ENCODE measurements around the gene LYL1. TPM values are rescaled to one million over a fixed set of nuclear protein-coding genes. Genes with fewer than 3 reads are reported as not detected.

LYL1 gene
- total and polyA plus RNA-seq, 9 of the 15 experiments (the other 6 are each of a cell fraction or from before 2014, with no cell fraction given) = 1.3 to 266 (median 34.0) TPM

DNA sequence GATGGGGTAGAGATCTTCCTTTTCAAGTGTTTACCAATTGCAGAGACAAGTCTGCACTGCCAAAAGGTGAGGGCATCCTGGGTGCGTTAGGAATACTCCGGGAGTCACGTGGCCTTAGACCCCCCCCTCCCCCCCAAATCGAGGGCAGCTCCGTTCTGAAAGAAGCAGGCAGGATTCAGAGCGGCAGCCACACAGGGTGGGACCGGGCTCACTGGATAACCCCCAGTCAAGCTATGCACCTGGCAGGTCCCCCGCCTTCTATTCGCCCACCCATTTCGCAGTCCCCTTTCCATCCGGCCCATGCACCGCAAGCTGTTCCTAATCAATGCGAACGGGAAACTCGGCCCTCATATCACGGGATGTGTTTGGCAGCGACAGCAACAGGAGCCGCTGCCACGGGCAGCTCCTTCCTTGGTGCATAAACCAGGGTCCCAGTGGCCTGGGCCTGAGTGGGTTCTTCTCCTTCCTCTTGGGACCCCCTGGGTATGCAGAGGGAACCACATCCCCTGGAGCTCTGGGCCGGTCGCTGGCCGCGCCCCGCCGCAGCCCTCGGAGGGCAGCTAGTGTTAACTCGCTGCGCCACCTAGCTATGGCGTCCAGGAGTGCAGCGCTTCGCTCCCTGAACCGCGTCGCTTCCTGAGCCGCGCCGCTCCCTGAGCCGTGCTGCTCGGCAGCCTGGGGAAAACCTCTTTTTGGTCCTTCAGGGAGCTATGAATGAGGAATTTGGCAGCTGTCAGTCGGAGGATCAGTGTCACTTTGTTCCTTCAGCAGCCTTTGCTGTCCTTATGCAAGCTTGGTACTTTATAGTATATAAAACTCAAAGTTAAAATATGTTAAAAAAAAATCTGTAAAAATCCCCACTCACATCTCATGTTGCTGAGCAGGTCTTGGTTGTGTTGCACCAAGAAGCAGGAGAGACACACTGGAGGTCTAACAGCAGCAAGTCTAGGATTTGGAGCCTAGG lies 41.4 kb downstream of the LYL1 start (continued):
- TF ChIP-seq, protein P1, sequence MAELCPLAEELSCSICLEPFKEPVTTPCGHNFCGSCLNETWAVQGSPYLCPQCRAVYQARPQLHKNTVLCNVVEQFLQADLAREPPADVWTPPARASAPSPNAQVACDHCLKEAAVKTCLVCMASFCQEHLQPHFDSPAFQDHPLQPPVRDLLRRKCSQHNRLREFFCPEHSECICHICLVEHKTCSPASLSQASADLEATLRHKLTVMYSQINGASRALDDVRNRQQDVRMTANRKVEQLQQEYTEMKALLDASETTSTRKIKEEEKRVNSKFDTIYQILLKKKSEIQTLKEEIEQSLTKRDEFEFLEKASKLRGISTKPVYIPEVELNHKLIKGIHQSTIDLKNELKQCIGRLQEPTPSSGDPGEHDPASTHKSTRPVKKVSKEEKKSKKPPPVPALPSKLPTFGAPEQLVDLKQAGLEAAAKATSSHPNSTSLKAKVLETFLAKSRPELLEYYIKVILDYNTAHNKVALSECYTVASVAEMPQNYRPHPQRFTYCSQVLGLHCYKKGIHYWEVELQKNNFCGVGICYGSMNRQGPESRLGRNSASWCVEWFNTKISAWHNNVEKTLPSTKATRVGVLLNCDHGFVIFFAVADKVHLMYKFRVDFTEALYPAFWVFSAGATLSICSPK (IDR thresholded peaks at IDR 0.05; ENCODE audit: borderline replicate concordance) = 0 out of 2 replicates have a peak, but pooled peaks have one; percentile 37
- TF ChIP-seq BCOR (IDR thresholded peaks at IDR 0.05) = 0 out of 2 replicates have a peak, but pooled peaks have one; percentile 25
- peak in 1 of 2 experiments; percentile 19; a peak in 1 of 4 replicates for TF ChIP-seq NONO (IDR thresholded peaks at IDR 0.05; ENCODE audit: low read depth in 2 of 2, low read length in 1 of 2)
- peak; percentile 88 to 91 for TF ChIP-seq RAD21 (CRISPR knock-in tag; conservative IDR thresholded peaks at IDR 0.05 in 1 of 2, IDR thresholded peaks at IDR 0.05 in 1 of 2)
- TF ChIP-seq BHLHE40 (IDR thresholded peaks at IDR 0.05; ENCODE audit: low read length) = peak; percentile 10; the same call in 1 of the 2 replicates
- peak; percentile 56; the same call in 1 of the 2 replicates for TF ChIP-seq RAD51 (IDR thresholded peaks at IDR 0.05; ENCODE audit: borderline replicate concordance, low read depth)
- 0 out of 2 replicates have a peak, but pooled peaks have one; percentile 25 for TF ChIP-seq HDAC2 (IDR thresholded peaks at IDR 0.05)
- TF ChIP-seq SIN3B (IDR thresholded peaks at IDR 0.05; ENCODE audit: low read depth) = 0 out of 2 replicates have a peak, but pooled peaks have one; percentile 44
- TF ChIP-seq, protein P2, sequence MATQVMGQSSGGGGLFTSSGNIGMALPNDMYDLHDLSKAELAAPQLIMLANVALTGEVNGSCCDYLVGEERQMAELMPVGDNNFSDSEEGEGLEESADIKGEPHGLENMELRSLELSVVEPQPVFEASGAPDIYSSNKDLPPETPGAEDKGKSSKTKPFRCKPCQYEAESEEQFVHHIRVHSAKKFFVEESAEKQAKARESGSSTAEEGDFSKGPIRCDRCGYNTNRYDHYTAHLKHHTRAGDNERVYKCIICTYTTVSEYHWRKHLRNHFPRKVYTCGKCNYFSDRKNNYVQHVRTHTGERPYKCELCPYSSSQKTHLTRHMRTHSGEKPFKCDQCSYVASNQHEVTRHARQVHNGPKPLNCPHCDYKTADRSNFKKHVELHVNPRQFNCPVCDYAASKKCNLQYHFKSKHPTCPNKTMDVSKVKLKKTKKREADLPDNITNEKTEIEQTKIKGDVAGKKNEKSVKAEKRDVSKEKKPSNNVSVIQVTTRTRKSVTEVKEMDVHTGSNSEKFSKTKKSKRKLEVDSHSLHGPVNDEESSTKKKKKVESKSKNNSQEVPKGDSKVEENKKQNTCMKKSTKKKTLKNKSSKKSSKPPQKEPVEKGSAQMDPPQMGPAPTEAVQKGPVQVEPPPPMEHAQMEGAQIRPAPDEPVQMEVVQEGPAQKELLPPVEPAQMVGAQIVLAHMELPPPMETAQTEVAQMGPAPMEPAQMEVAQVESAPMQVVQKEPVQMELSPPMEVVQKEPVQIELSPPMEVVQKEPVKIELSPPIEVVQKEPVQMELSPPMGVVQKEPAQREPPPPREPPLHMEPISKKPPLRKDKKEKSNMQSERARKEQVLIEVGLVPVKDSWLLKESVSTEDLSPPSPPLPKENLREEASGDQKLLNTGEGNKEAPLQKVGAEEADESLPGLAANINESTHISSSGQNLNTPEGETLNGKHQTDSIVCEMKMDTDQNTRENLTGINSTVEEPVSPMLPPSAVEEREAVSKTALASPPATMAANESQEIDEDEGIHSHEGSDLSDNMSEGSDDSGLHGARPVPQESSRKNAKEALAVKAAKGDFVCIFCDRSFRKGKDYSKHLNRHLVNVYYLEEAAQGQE (IDR thresholded peaks at IDR 0.05; ENCODE audit: borderline replicate concordance) = peak; percentile 81
- TF ChIP-seq, protein P2 (CRISPR knock-in tag; IDR thresholded peaks at IDR 0.05; ENCODE audit: low read depth) = no peak
- TF ChIP-seq L3MBTL2 (IDR thresholded peaks at IDR 0.05) = 0 out of 2 replicates have a peak, but pooled peaks have one; percentile 26

Measured in K562 (cell line).